Measurements from ENCODE around the gene TRHDE. TPM values are rescaled to one million over a fixed set of nuclear protein-coding genes. Genes with fewer than 3 reads are reported as not detected.

TRHDE gene
- polyA plus RNA-seq, 1 donor (not counting 4 experiments of a cell fraction or from before 2014, with no cell fraction given): 0.12 TPM

DNA sequence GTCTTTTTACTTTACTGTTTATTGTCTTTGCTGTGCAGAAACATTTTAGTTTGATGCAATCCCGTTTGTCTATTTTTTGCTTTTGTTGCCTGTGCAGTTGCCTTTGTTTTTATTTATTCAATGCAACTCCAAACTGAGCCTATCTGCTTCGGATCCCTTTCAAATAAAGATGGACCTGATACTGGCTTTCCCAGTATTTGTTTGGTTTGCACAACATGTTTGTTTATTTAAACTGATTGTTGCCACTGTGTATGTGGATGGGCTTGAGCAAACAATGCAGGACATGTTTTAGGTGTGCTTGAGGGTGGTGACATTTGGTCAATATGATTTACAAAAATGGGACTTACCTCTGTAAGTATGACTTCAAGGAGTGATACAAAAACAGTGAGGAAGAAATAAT is 6.7 kb downstream of the TRHDE start:
- Histone ChIP-seq H3K4me2 (ENCODE audit: control insufficient read depth, extremely low read depth, insufficient read depth, low read depth, low read length) (no peak overlapping the region), H2AFZ (ENCODE audit: control insufficient read depth, low read length) (no peak overlapping the region), H3K9me3 (ENCODE audit: control insufficient read depth, low read depth, low read length) (no peaks in the 10 kb centered on the region), H3K79me2 (ENCODE audit: control insufficient read depth, insufficient read depth, low read length) (no peaks in the 10 kb centered on the region), H3K27me3 (ENCODE audit: control insufficient read depth, extremely low read depth, insufficient read depth, low read length) (peaks cover 10% of the 10 kb centered on the region), H3K9ac (ENCODE audit: control insufficient read depth, extremely low read depth, insufficient read depth, low read length) (no peak overlapping the region), H3K4me1 (ENCODE audit: control insufficient read depth, extremely low read depth, insufficient read depth, low read length) (no peaks in the 10 kb centered on the region), H3K9me1 (ENCODE audit: control insufficient read depth, extremely low read depth, insufficient read depth, low read length) (no peaks in the 10 kb centered on the region), H3K36me3 (ENCODE audit: control insufficient read depth in 2 of 2, extremely low read depth in 1 of 2, insufficient read depth in 2 of 2, low read length in 2 of 2) (no peaks in the 10 kb centered on the region), H4K20me1 (ENCODE audit: control insufficient read depth, extremely low read depth, insufficient read depth, low read length) (no peaks in the 10 kb centered on the region), H3K27ac (ENCODE audit: control insufficient read depth, insufficient read depth, low read length) (no peak overlapping the region), H3K4me3 (ENCODE audit: control insufficient read depth in 2 of 3, extremely low read depth in 1 of 3, insufficient read depth in 2 of 3, low read depth in 1 of 3, low read length in 3 of 3) (no peak overlapping the region)
- FAIRE-seq (no peak), DNase-seq (ENCODE audit: low read depth, low spot score) (no peak)
- TF ChIP-seq, protein P1, sequence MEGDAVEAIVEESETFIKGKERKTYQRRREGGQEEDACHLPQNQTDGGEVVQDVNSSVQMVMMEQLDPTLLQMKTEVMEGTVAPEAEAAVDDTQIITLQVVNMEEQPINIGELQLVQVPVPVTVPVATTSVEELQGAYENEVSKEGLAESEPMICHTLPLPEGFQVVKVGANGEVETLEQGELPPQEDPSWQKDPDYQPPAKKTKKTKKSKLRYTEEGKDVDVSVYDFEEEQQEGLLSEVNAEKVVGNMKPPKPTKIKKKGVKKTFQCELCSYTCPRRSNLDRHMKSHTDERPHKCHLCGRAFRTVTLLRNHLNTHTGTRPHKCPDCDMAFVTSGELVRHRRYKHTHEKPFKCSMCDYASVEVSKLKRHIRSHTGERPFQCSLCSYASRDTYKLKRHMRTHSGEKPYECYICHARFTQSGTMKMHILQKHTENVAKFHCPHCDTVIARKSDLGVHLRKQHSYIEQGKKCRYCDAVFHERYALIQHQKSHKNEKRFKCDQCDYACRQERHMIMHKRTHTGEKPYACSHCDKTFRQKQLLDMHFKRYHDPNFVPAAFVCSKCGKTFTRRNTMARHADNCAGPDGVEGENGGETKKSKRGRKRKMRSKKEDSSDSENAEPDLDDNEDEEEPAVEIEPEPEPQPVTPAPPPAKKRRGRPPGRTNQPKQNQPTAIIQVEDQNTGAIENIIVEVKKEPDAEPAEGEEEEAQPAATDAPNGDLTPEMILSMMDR (optimal IDR thresholded peaks at IDR 0.05 in 1 of 3, IDR thresholded peaks at IDR 0.05 in 1 of 3, conservative IDR thresholded peaks at IDR 0.05 in 1 of 3; ENCODE audit: extremely low read depth in 1 of 3, insufficient read depth in 2 of 3, low read length in 3 of 3): no peak
- no peak for TF ChIP-seq EZH2 (IDR thresholded peaks at IDR 0.05; ENCODE audit: low read length)
- dilution Hi-C loops (cut with MboI; ENCODE audit: extremely low pct_ligation_motif_present, low sequenced_read_pairs): no loop called here

DNA sequence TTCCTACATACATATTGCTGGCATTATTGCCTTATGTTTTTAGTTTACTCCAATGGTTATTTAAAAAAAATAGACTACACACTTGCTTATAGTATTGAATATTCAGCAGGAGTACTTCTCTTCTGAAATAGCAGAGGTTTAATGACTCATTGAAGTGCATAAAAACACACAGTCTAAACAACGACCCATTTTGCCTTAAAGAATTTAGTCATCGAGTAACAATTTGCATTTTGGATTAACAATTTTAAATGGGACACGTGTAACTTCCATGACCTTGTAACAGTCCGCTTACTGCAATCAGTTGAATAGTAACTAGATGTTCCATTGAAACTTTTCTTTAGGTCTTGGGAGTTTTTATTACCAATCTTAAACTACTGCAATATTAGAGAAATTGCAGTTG is 9.0 kb downstream of the TRHDE start:
- Histone ChIP-seq H4K20me1 (ENCODE audit: control insufficient read depth, extremely low read depth, insufficient read depth, low read length) (no peaks in the 10 kb centered on the region), H3K4me2 (ENCODE audit: control insufficient read depth, extremely low read depth, insufficient read depth, low read depth, low read length) (no peak overlapping the region), H2AFZ (ENCODE audit: control insufficient read depth, low read length) (no peak overlapping the region), H3K79me2 (ENCODE audit: control insufficient read depth, insufficient read depth, low read length) (no peaks in the 10 kb centered on the region), H3K9me3 (ENCODE audit: control insufficient read depth, low read depth, low read length) (no peaks in the 10 kb centered on the region), H3K4me3 (ENCODE audit: control insufficient read depth in 2 of 3, extremely low read depth in 1 of 3, insufficient read depth in 2 of 3, low read depth in 1 of 3, low read length in 3 of 3) (no peak overlapping the region), H3K9me1 (ENCODE audit: control insufficient read depth, extremely low read depth, insufficient read depth, low read length) (no peaks in the 10 kb centered on the region), H3K27me3 (ENCODE audit: control insufficient read depth, extremely low read depth, insufficient read depth, low read length) (no peaks in the 10 kb centered on the region), H3K27ac (ENCODE audit: control insufficient read depth, insufficient read depth, low read length) (no peak overlapping the region), H3K9ac (ENCODE audit: control insufficient read depth, extremely low read depth, insufficient read depth, low read length) (no peak overlapping the region), H3K4me1 (ENCODE audit: control insufficient read depth, extremely low read depth, insufficient read depth, low read length) (no peaks in the 10 kb centered on the region), H3K36me3 (ENCODE audit: control insufficient read depth in 2 of 2, extremely low read depth in 1 of 2, insufficient read depth in 2 of 2, low read length in 2 of 2) (no peaks in the 10 kb centered on the region)
- dilution Hi-C loops (cut with MboI; ENCODE audit: extremely low pct_ligation_motif_present, low sequenced_read_pairs): no loop called here
- FAIRE-seq (no peak), DNase-seq (ENCODE audit: low read depth, low spot score) (no peak)
- TF ChIP-seq, protein P1 (optimal IDR thresholded peaks at IDR 0.05 in 1 of 3, IDR thresholded peaks at IDR 0.05 in 1 of 3, conservative IDR thresholded peaks at IDR 0.05 in 1 of 3; ENCODE audit: extremely low read depth in 1 of 3, insufficient read depth in 2 of 3, low read length in 3 of 3): no peak
- no peak for TF ChIP-seq EZH2 (IDR thresholded peaks at IDR 0.05; ENCODE audit: low read length)
